WERI-Rb-1 (cell line): Measurements from ENCODE around the gene TOM1L2.

Experiments used
- DNase-seq: peaks from one replicate; pipeline ENCODE4 v3.0.0-alpha.2; 2020
- H3K27ac ChIP-seq: fragments of 250-450 bp; sonication (Bioruptor Pico); 2 replicates; pipeline ENCODE4 v1.5.1; 2020; ENCODE audit warnings: mild to moderate bottlenecking, moderate library complexity
- H3K27me3 ChIP-seq: fragments of 250-450 bp; sonication (Bioruptor Pico); 2 replicates; pipeline ENCODE4 v1.5.1; 2021; ENCODE audit warnings: mild to moderate bottlenecking, low read depth, moderate library complexity; ENCODE audit not compliant: insufficient read depth, severe bottlenecking
- H3K36me3 ChIP-seq: fragments of 250-450 bp; sonication (Bioruptor Pico); 2 replicates; pipeline ENCODE4 v1.5.1; 2020; ENCODE audit warnings: mild to moderate bottlenecking, moderate library complexity
- H3K4me3 ChIP-seq: 2 replicates; pipeline ENCODE4 v1.5.1; 2011; ENCODE audit warnings: low read depth, mild to moderate bottlenecking, control low read depth, low read length
- H3K9me3 ChIP-seq: fragments of 250-450 bp; sonication (Bioruptor Pico); 2 replicates; pipeline ENCODE4 v1.5.1; 2021; ENCODE audit warnings: mild to moderate bottlenecking, moderate library complexity; ENCODE audit not compliant: severe bottlenecking
- TF ChIP-seq, protein P1 (sequence below): IDR thresholded peaks from 2 replicates; pipeline ENCODE4 v1.5.1; 2011; ENCODE audit warnings: low read depth, mild to moderate bottlenecking, control low read depth, inconsistent platforms, low read length

Gene TOM1L2

DNA sequence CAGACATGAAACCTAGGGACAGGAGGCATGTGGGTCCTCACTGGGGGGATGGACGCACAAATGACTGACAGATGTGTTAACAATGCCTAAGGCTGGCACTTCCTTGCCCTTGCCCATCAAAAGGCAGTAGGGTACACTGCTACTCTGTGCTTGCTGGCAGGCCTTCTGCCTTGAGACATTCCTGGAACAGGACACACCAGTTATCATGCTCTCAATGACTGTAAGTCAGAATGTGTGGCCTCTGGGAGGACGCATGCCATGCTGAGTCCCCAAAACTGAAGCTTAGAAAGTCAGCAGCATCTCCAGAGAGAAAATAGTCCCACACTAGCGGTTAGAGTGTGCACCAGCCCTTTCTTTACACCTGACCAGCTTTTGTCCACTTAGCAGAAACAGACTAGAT, 119.3 kb downstream of the TOM1L2 start:
- no peak for DNase-seq
- Histone ChIP-seq H3K27me3 (no peaks in the 10 kb centered on the region), H3K9me3 (no peaks in the 10 kb centered on the region), H3K36me3 (no peaks in the 10 kb centered on the region), H3K27ac (no peak overlapping the region), H3K4me3 (no peak overlapping the region)
- TF ChIP-seq, protein P1, sequence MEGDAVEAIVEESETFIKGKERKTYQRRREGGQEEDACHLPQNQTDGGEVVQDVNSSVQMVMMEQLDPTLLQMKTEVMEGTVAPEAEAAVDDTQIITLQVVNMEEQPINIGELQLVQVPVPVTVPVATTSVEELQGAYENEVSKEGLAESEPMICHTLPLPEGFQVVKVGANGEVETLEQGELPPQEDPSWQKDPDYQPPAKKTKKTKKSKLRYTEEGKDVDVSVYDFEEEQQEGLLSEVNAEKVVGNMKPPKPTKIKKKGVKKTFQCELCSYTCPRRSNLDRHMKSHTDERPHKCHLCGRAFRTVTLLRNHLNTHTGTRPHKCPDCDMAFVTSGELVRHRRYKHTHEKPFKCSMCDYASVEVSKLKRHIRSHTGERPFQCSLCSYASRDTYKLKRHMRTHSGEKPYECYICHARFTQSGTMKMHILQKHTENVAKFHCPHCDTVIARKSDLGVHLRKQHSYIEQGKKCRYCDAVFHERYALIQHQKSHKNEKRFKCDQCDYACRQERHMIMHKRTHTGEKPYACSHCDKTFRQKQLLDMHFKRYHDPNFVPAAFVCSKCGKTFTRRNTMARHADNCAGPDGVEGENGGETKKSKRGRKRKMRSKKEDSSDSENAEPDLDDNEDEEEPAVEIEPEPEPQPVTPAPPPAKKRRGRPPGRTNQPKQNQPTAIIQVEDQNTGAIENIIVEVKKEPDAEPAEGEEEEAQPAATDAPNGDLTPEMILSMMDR = no peak

DNA sequence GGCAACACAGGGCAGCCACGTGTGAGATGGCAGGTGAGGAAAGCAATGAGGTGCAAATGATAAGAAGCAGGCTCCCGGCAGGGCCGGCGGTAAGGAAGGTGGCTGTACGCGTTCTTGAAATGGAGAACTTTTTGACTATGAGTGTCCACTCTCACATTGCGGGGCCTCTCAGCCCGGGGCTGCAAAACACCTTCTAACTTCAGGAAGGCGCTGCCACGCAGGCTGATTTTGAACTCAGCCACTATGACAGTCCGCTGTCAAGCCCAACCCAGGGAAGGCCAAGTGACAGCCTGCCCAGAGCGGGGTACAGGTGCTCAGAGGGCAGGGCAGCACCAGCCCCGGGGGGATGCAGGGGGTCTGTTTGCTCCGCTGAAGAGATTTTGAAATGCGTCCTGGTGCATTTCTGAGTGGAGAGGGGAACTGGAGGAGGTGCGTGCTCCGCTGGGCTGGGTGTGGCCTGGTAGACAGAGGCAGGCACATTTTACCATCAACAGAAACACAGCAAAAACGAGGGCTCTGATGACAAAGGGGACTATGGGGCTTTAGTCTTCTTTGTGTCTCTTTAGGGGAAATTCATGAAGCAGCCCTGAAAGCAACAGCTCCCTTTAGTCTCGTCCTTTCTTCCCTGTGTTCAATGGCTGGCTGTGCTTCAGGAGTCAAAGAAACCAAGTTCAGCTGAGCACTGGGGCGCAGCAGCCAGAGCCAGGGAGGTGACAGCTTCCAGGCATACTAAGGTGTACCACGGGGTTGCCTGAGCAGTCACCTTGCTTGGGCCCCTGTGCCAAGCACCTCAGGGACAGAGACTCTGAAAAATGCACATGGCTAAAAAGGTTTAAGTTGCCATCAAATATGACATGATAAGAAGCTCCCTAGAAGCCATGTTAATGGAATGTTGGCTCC, 120.8 kb downstream of the TOM1L2 start:
- TF ChIP-seq, protein P1 = no peak
- Histone ChIP-seq H3K36me3 (no peaks in the 10 kb centered on the region), H3K27ac (no peak overlapping the region), H3K27me3 (no peaks in the 10 kb centered on the region), H3K9me3 (no peaks in the 10 kb centered on the region), H3K4me3 (no peak overlapping the region)
- DNase-seq = no peak

- Histone ChIP-seq H3K27me3 (no peaks in the 10 kb centered on the region), H3K9me3 (no peaks in the 10 kb centered on the region), H3K36me3 (no peaks in the 10 kb centered on the region), H3K27ac (no peak overlapping the region), H3K4me3 (no peak overlapping the region)
- TF ChIP-seq, protein P1 = no peak
- DNase-seq = no peak
Measured at GRCh38 chr17:17849845-17850373, 122.3 kb downstream of the TOM1L2 start.

DNA sequence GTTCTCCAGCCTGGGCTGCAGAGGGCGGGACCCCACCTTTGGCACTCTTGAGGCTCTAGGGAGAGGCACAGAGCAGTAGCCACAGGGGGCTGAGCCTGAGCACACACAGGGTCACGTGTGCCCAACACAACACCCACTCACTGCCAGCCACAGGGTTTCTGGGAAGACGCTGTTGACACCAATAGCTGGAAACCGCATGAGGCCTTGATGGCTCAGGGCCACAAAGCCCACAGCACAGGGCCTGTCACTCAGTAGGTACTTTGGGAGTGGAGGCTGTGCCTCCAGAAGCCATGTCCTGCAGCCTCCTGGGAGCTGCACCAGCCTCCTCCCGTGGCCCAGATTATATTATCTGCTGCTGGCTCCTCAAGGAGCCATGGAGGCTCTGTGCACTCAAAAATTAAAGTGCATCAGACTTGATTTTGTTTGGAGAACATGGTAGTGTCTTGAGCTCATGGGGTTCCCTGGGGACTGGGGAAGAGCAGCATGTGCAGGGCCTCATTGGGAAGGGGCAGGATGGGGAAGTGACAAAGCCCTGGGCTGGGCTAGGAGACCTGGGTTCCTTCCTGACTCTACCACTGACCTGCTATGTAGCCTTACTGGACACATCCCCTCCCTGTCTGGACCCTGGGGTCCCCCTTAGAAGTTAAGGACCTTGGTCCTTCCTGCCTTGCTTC, 122.9 kb downstream of the TOM1L2 start:
- no peaks in the 10 kb centered on the region for H3K27me3 ChIP-seq
- TF ChIP-seq, protein P1 = no peak
- no peak for DNase-seq

GRCh38 chr17:17848311-17849082, 123.7 kb downstream of the TOM1L2 start:
- Histone ChIP-seq H3K9me3 (no peaks in the 10 kb centered on the region), H3K27me3 (no peaks in the 10 kb centered on the region), H3K4me3 (no peak overlapping the region), H3K36me3 (no peaks in the 10 kb centered on the region), H3K27ac (no peak overlapping the region)
- no peak for DNase-seq
- TF ChIP-seq, protein P1 = no peak

More for the DNA sequence above, 122.9 kb downstream of the TOM1L2 start:
- Histone ChIP-seq H3K9me3 (no peaks in the 10 kb centered on the region), H3K27ac (no peak overlapping the region), H3K4me3 (no peak overlapping the region), H3K36me3 (no peaks in the 10 kb centered on the region)
